HCT116 (cell line): Measurements from ENCODE around the gene TFF1. TPM values are rescaled to one million over a fixed set of nuclear protein-coding genes. Genes with fewer than 3 reads are reported as not detected.

ENCODE experiments used
- ATAC-seq: fragments of 200-7000 bp; cut with Tn5 transposase; 2 replicates; pipeline ENCODE4 v1.9.1; 2020; ENCODE audit warnings: mild to moderate bottlenecking, moderate library complexity
- BruUV-seq: library from RNA; stranded (reverse); fragments of 400-500 nt; replicated peaks from 2 replicates; lab custom pipeline; 2021; lab: Mats Ljungman, UMichigan
- CTCF ChIA-PET: fragments of 300-600 bp; sonication (Branson Sonifier 250); formaldehyde crosslinking; loops from one replicate; lab custom pipeline; 2021; ENCODE audit warnings: antibody characterized with exemption; lab: Charles Lee
- POLR2A ChIA-PET: fragments of 300-600, 350-600 bp; sonication (Branson Sonifier 250); formaldehyde crosslinking; loops from one replicate; lab custom pipeline; 2021; ENCODE audit warnings: antibody characterized with exemption; lab: Charles Lee
- RAD21 ChIA-PET, 2 experiments: fragments of 300-600 bp; sonication (Branson Sonifier 250); formaldehyde crosslinking; loops; one replicate each; lab custom pipeline; 2023; ENCODE audit warnings: low total read pairs in 2 of 2; ENCODE audit not compliant: uncharacterized antibody in 2 of 2, unreplicated experiment in 2 of 2, low non-redundant PET in 1 of 2; lab: Charles Lee
- DNase-seq: peaks from one replicate; pipeline ENCODE4 v3.0.0-alpha.2; 2010; ENCODE audit warnings: low read depth, low spot score
- H2AFZ ChIP-seq: fragments of 200-600 bp; shearing (Covaris generic), sonication (generic); 2 replicates; pipeline ENCODE4 v1.6.1; 2017; ENCODE audit warnings: low read depth, mixed run types, mixed read lengths, antibody characterized with exemption, low read length; ENCODE audit not compliant: poor library complexity, severe bottlenecking
- H3K27ac ChIP-seq: 2 replicates; pipeline ENCODE4 v1.5.1; 2012; ENCODE audit warnings: low read depth, low read length
- H3K27me3 ChIP-seq: fragments of 200-600 bp; sonication (generic); 2 replicates; pipeline ENCODE4 v1.6.1; 2016; ENCODE audit warnings: mixed run types, low read length, mixed read lengths; ENCODE audit not compliant: insufficient read depth
- H3K36me3 ChIP-seq, 2 experiments: fragments of 200-500 bp in 1 of 2; fragments of 200-600 bp in 1 of 2; sonication (Bioruptor generic) in 1 of 2; sonication (generic) in 1 of 2; 2 replicates each; pipeline versions ENCODE4 v1.5.1 to v1.6.1; 2014 to 2016; ENCODE audit warnings: low read length in 2 of 2, inconsistent platforms in 1 of 2, mixed read lengths in 1 of 2, mixed run types in 1 of 2; ENCODE audit not compliant: insufficient read depth in 2 of 2, control insufficient read depth in 1 of 2
- H3K4me1 ChIP-seq, 2 experiments: fragments of 200-600 bp in 1 of 2; sonication (generic) in 1 of 2; 2 replicates each; pipeline versions ENCODE4 v1.5.1 to v1.6.1; 2012 to 2017; ENCODE audit warnings: low read length in 2 of 2, inconsistent platforms in 1 of 2, mild to moderate bottlenecking in 1 of 2, mixed read lengths in 1 of 2, mixed run types in 1 of 2, moderate library complexity in 1 of 2; ENCODE audit not compliant: insufficient read depth in 2 of 2, control insufficient read depth in 1 of 2
- H3K4me2 ChIP-seq: fragments of 200-600 bp; sonication (generic); 2 replicates; pipeline ENCODE4 v1.6.1; 2017; ENCODE audit warnings: mixed run types, low read length, mixed read lengths
- H3K4me3 ChIP-seq, 2 experiments: fragments of 200-600 bp in 1 of 2; sonication (generic) in 1 of 2; replicated peaks in 1 of 2; 2 replicates each; pipeline ENCODE4 v1.5.1; 2011 to 2016; ENCODE audit warnings: low read length in 2 of 2, control low read depth in 1 of 2, low read depth in 1 of 2, mild to moderate bottlenecking in 1 of 2, mixed read lengths in 1 of 2, mixed run types in 1 of 2
- H3K79me2 ChIP-seq: fragments of 200-600 bp; sonication (generic); 2 replicates; pipeline ENCODE4 v1.6.1; 2017; ENCODE audit warnings: mild to moderate bottlenecking, mixed run types, low read length, moderate library complexity, mixed read lengths; ENCODE audit not compliant: insufficient read depth
- H3K9ac ChIP-seq: fragments of 200-600 bp; sonication (generic); 2 replicates; pipeline ENCODE4 v1.6.1; 2016; ENCODE audit warnings: low read length, mixed read lengths
- H3K9me2 ChIP-seq: fragments of 200-600 bp; sonication (generic), shearing (Covaris generic); 2 replicates; pipeline ENCODE4 v1.6.1; 2017; ENCODE audit warnings: mixed run types, mild to moderate bottlenecking, moderate library complexity; ENCODE audit not compliant: insufficient read depth
- H3K9me3 ChIP-seq, 2 experiments: fragments of 200-500 bp in 1 of 2; fragments of 200-600 bp in 1 of 2; sonication (Bioruptor generic) in 1 of 2; sonication (generic) in 1 of 2; 2 replicates each; pipeline ENCODE4 v1.6.1; 2014 to 2017; ENCODE audit warnings: low read length in 2 of 2, mixed read lengths in 2 of 2, inconsistent platforms in 1 of 2, low read depth in 1 of 2, mild to moderate bottlenecking in 1 of 2, mixed run types in 1 of 2, moderate library complexity in 1 of 2; ENCODE audit not compliant: control insufficient read depth in 1 of 2, insufficient read depth in 1 of 2
- H4K20me1 ChIP-seq: fragments of 200-600 bp; sonication (generic), shearing (Covaris generic); 2 replicates; pipeline ENCODE4 v1.6.1; 2017; ENCODE audit warnings: mixed run types, mild to moderate bottlenecking, moderate library complexity; ENCODE audit not compliant: insufficient read depth
- CBX3 ChIP-seq: IDR thresholded peaks from 2 replicates; pipeline ENCODE4 v1.6.1; 2012; ENCODE audit warnings: low read depth
- EZH2phosphoT487 ChIP-seq: fragments of 200-600 bp; IDR thresholded peaks from 2 replicates; pipeline ENCODE4 v1.6.1; 2018; ENCODE audit warnings: antibody characterized with exemption, borderline replicate concordance
- FOSL1 ChIP-seq: IDR thresholded peaks from 2 replicates; pipeline ENCODE4 v1.6.1; 2012; ENCODE audit warnings: low read depth
- TCF7L2 ChIP-seq: IDR thresholded peaks from 2 replicates; pipeline ENCODE4 v1.7.0; 2011; ENCODE audit warnings: borderline replicate concordance, inconsistent platforms; ENCODE audit not compliant: insufficient read depth, insufficient read length; ENCODE audit errors: extremely low read depth
- ZNF274 ChIP-seq: fragments of 200-500 bp; sonication (Bioruptor generic); IDR thresholded peaks from 2 replicates; pipeline ENCODE4 v1.6.1; 2014; ENCODE audit warnings: mild to moderate bottlenecking, low read depth, low read length, inconsistent platforms
- intact Hi-C: fragments of 100-400 bp; cut with micrococcal nuclease; formaldehyde crosslinking; loops from 2 replicates; pipeline ENCODE4 v1.10.0; 2022
- total RNA-seq: library from RNA; stranded (reverse); gene quantifications from one replicate; pipeline ENCODE4 v1.2.1, GENCODE V29; 2021; ENCODE audit not compliant: unreplicated experiment
- TF ChIP-seq, protein P1 (sequence below), 3 experiments: fragments of 200-600 bp in 1 of 3; sonication (generic) in 1 of 3; IDR thresholded peaks in 2 of 3; conservative IDR thresholded peaks in 1 of 3; 2 replicates each; pipeline ENCODE4 v1.5.1; 2012 to 2017; ENCODE audit warnings: low read depth in 2 of 3, low read length in 2 of 3, antibody characterized with exemption in 1 of 3, borderline replicate concordance in 1 of 3, control low read depth in 1 of 3, mild to moderate bottlenecking in 1 of 3, mixed read lengths in 1 of 3, mixed run types in 1 of 3, moderate library complexity in 1 of 3; ENCODE audit not compliant: insufficient read depth in 1 of 3
- TF ChIP-seq, protein P2 (sequence below): IDR thresholded peaks from 2 replicates; pipeline ENCODE4 v1.6.1; 2012

The TFF1 gene
- total RNA-seq, 1 experiment from 2014 or later: 0.61 TPM

DNA sequence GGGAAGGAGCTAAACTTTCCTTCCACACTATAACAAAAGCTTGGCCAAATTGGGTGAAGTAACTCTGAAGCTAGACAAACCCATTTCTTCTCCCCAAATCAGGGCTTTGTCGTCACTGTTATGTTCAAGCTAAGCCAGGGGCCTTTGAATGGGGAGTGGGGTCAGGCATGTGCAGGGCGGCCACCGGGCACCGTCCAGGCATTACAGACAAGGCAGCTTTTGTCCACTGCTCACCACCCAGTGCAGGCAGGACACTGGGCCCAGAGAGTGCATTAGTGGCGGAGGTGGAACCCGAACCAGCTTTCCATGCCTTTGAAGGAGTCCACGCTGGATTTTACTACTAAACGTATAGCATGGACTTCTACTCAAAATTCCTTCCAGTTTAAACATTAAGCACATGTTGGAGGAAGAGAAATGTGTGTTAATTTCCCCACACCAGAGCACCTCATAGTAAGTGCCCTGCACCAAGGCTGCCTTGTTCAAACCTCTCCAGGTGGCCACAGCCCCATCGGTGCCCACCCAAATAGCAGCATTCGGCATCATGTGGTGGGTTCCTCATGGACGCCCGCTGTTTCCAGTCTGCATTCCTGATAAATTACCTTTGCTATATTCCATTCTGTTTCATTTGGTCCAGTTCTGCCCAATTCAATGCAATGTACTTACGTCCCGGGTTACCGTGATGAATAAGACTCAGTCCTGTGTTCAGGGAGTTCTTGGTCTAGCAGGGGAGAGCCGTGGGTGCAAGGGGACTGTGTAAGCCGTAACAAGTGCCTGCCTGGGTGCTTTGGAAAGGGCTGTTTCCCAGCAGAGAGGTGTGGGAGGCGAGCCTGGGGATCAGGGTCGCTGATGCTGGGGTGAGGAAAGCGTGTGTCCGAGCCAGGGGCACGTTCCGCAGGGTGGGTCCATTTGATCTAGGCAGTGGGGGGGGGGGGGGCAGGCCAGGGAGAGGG lies 39.0 kb upstream of the TFF1 start:
- Histone ChIP-seq H3K27me3 (no peaks in the 10 kb centered on the region), H3K4me3 (no peak overlapping the region), H2AFZ (no peak overlapping the region), H3K4me1 (no peaks in the 10 kb centered on the region), H3K36me3 (no peaks in the 10 kb centered on the region), H3K79me2 (no peaks in the 10 kb centered on the region), H3K9me3 (no peaks in the 10 kb centered on the region), H4K20me1 (no peaks in the 10 kb centered on the region), H3K9me2 (no peaks in the 10 kb centered on the region), H3K4me2 (no peak overlapping the region), H3K27ac (no peak overlapping the region), H3K9ac (no peak overlapping the region)
- DNase-seq (no peak), ATAC-seq (no peak)
- intact Hi-C loops: no loop called here
- no TSS peak for BruUV-seq
- RAD21 ChIA-PET: interaction anchor here in 1 of 2 experiments (0.7 kb wide), 1 partner anchor 108 kb away, joined by 3 read pairs; the partner anchor contains the start of gene SLC37A1
- no peak for TF ChIP-seq EZH2phosphoT487
- TF ChIP-seq FOSL1: no peak
- no peak for TF ChIP-seq CBX3
- TF ChIP-seq TCF7L2: no peak
- no peak for TF ChIP-seq ZNF274
- TF ChIP-seq, protein P1, sequence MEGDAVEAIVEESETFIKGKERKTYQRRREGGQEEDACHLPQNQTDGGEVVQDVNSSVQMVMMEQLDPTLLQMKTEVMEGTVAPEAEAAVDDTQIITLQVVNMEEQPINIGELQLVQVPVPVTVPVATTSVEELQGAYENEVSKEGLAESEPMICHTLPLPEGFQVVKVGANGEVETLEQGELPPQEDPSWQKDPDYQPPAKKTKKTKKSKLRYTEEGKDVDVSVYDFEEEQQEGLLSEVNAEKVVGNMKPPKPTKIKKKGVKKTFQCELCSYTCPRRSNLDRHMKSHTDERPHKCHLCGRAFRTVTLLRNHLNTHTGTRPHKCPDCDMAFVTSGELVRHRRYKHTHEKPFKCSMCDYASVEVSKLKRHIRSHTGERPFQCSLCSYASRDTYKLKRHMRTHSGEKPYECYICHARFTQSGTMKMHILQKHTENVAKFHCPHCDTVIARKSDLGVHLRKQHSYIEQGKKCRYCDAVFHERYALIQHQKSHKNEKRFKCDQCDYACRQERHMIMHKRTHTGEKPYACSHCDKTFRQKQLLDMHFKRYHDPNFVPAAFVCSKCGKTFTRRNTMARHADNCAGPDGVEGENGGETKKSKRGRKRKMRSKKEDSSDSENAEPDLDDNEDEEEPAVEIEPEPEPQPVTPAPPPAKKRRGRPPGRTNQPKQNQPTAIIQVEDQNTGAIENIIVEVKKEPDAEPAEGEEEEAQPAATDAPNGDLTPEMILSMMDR (IDR thresholded peaks at IDR 0.05 in 2 of 3, conservative IDR thresholded peaks at IDR 0.05 in 1 of 3; ENCODE audit: borderline replicate concordance in 1 of 3, insufficient read depth in 1 of 3, low read depth in 2 of 3, low read length in 2 of 3): no peak
- TF ChIP-seq, protein P2, sequence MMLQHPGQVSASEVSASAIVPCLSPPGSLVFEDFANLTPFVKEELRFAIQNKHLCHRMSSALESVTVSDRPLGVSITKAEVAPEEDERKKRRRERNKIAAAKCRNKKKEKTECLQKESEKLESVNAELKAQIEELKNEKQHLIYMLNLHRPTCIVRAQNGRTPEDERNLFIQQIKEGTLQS: no peak
- CTCF ChIA-PET: interaction anchor here (1.1 to 2.1 kb wide), 2 partner anchors 12 to 24 kb away, joined by 3 to 7 read pairs; no protein-coding TSS in a partner anchor
- POLR2A ChIA-PET: no interaction called here
